K562 (cell line): ENCODE results near the gene FOXI1. TPM values are rescaled to one million over a fixed set of nuclear protein-coding genes. Genes with fewer than 3 reads are reported as not detected.

ENCODE experiments used
- ATAC-seq: fragments of 200-7000 bp; cut with Tn5 transposase; 3 replicates; pipeline ENCODE4 v1.9.1; 2020; ENCODE audit warnings: moderate library complexity
- BruUV-seq: library from RNA; stranded (reverse); fragments of 400-500 nt; replicated peaks from 2 replicates; lab custom pipeline; 2021; lab: Mats Ljungman, UMichigan
- CTCF ChIA-PET: fragments of 300-600 bp; formaldehyde crosslinking; extraction: SDS; loops from one replicate; lab custom pipeline; 2021; ENCODE audit warnings: low intra/inter-chr PET ratio; lab: Yijun Ruan, JAX
- POLR2A ChIA-PET: fragments of 300-600, 350-650 bp; sonication (Branson Sonifier 250); formaldehyde crosslinking; extraction: SDS; loops from one replicate; lab custom pipeline; 2021; ENCODE audit warnings: antibody characterized with exemption, inconsistent platforms; lab: Yijun Ruan, JAX
- DNase-seq, 4 experiments: peaks; one replicate each; pipeline versions ENCODE4 v3.0.0 to v3.0.0-alpha.2; 2011 to 2018; ENCODE audit warnings: low spot score in 3 of 4, mixed read lengths in 3 of 4; ENCODE audit errors: extremely low read depth in 1 of 4
- FAIRE-seq: peaks from 2 replicates; lab custom pipeline; 2011; peaks lifted over from hg19 to GRCh38; lab: Jason Lieb, UNC
- H2AFZ ChIP-seq: 2 replicates; pipeline ENCODE4 v1.6.0; 2011; ENCODE audit warnings: low read depth, low read length, control low read depth, inconsistent platforms
- H3K27ac ChIP-seq: fragments of 200-600 bp; 3 replicates; pipeline ENCODE4 v1.8.0; 2011; ENCODE audit warnings: low read depth, mild to moderate bottlenecking, control low read depth, inconsistent platforms, low read length, moderate library complexity, mixed read lengths; ENCODE audit errors: extremely low read depth
- H3K27me3 ChIP-seq, 2 experiments: fragments of 300-600 bp in 1 of 2; 2 replicates in 1 of 2; 3 replicates in 1 of 2; pipeline versions ENCODE4 v1.6.0 to v1.8.0; 2011; ENCODE audit warnings: inconsistent platforms in 2 of 2, low read length in 2 of 2, mild to moderate bottlenecking in 1 of 2, mixed read lengths in 1 of 2, moderate library complexity in 1 of 2; ENCODE audit not compliant: control insufficient read depth in 2 of 2, insufficient read depth in 2 of 2
- H3K36me3 ChIP-seq: fragments of 300-600 bp; 3 replicates; pipeline ENCODE4 v1.8.0; 2011; ENCODE audit warnings: mild to moderate bottlenecking, low read length, inconsistent platforms; ENCODE audit not compliant: control insufficient read depth, insufficient read depth
- H3K4me1 ChIP-seq, 2 experiments: fragments of 200-600 bp in 1 of 2; replicated peaks in 1 of 2; 2 replicates in 1 of 2; 3 replicates in 1 of 2; pipeline versions ENCODE4 v1.5.1 to v1.8.0; 2011; ENCODE audit warnings: inconsistent platforms in 2 of 2, low read length in 2 of 2, mild to moderate bottlenecking in 1 of 2, mixed read lengths in 1 of 2, moderate library complexity in 1 of 2; ENCODE audit not compliant: control insufficient read depth in 2 of 2, insufficient read depth in 2 of 2
- H3K4me2 ChIP-seq: 2 replicates; pipeline ENCODE4 v1.6.1; 2011; ENCODE audit warnings: low read length, control low read depth, inconsistent platforms, mixed read lengths; ENCODE audit not compliant: insufficient read depth
- H3K4me3 ChIP-seq: fragments of 200-600 bp; sonication (generic), shearing (Covaris generic); 2 replicates; pipeline ENCODE4 v1.5.1; 2016; ENCODE audit warnings: control low read depth, inconsistent platforms
- H3K79me2 ChIP-seq: fragments of 200-600 bp; 3 replicates; pipeline ENCODE4 v1.8.0; 2011; ENCODE audit warnings: low read length, inconsistent platforms; ENCODE audit not compliant: control insufficient read depth, insufficient read depth
- H3K9ac ChIP-seq, 2 experiments: 2 replicates each; pipeline versions ENCODE4 v1.6.0 to v1.6.1; 2011; ENCODE audit warnings: low read depth in 2 of 2, low read length in 2 of 2, control low read depth in 1 of 2, inconsistent platforms in 1 of 2, mild to moderate bottlenecking in 1 of 2, mixed read lengths in 1 of 2; ENCODE audit not compliant: insufficient read depth in 1 of 2
- H3K9me1 ChIP-seq: one replicate; pipeline ENCODE4 v1.6.0; 2011; ENCODE audit warnings: inconsistent platforms, mild to moderate bottlenecking, low read length, moderate library complexity; ENCODE audit not compliant: control insufficient read depth, insufficient read depth
- H3K9me3 ChIP-seq: replicated peaks from 2 replicates; pipeline ENCODE4 v1.5.1; 2011; ENCODE audit warnings: low read depth, low read length, inconsistent platforms; ENCODE audit not compliant: control insufficient read depth, insufficient read depth
- H4K20me1 ChIP-seq: replicated peaks from 2 replicates; pipeline ENCODE4 v1.6.1; 2011; ENCODE audit warnings: low read length, inconsistent platforms, mixed read lengths; ENCODE audit not compliant: control insufficient read depth, insufficient read depth
- ADNP ChIP-seq: fragments of 200-800 bp; sonication (Bioruptor generic); IDR thresholded peaks from 2 replicates; pipeline ENCODE4 v1.6.1; 2016; ENCODE audit warnings: missing genetic modification characterization, missing compliant biosample characterization
- MBD2 ChIP-seq: sonication (generic); IDR thresholded peaks from 2 replicates; pipeline ENCODE4 v1.6.1; 2016; ENCODE audit warnings: low read depth, borderline replicate concordance
- RBM25 ChIP-seq: fragments of 200-400 bp; formaldehyde crosslinking; IDR thresholded peaks from 2 replicates; pipeline ENCODE4 v1.6.1; 2018; ENCODE audit warnings: low read length, low read depth, moderate library complexity; ENCODE audit not compliant: severe bottlenecking
- RBM34 ChIP-seq: fragments of 200-400 bp; formaldehyde crosslinking; IDR thresholded peaks from 2 replicates; pipeline ENCODE4 v1.6.1; 2018; ENCODE audit warnings: low read length, borderline replicate concordance; ENCODE audit not compliant: insufficient read depth
- WGBS: fragments of 100-300 bp; shearing (Covaris generic); methylation state at CpG from one replicate; pipeline ENCODE4 v1.1.6; 2016; ENCODE audit warnings: low coverage, mixed read lengths; ENCODE audit not compliant: insufficient coverage; ENCODE audit errors: missing lambda C conversion rate; 5-methylcytosine and 5-hydroxymethylcytosine counted together
- in situ Hi-C: fragments of 300-500 bp; cut with MboI; formaldehyde crosslinking; loops from 4 replicates; pipeline ENCODE4 v1.15.0; 2018; ENCODE audit warnings: inconsistent platforms, mixed read lengths
- intact Hi-C: fragments of 100-400 bp; cut with micrococcal nuclease; formaldehyde crosslinking; loops from 2 replicates; pipeline ENCODE4 v1.14.2; 2022
- polyA plus RNA-seq, 8 experiments: library from polyadenylated mRNA; depleted of rRNA in 4 of 8; stranded (reverse) in 5 of 8; unstranded in 3 of 8; fragments of >200 nt; fragmentation: Nextera tagmentation in 2 of 8; fragmentation: Illumina TruSeq in 1 of 8; extraction: Ambion mirVana in 2 of 8; extraction: Trizol in 1 of 8; gene quantifications; 2 replicates each; pipeline versions ENCODE4 v1.2.1 to v1.2.3, GENCODE V29; 2011 to 2014; ENCODE audit warnings: inconsistent platforms in 1 of 8, missing spikeins in 1 of 8
- total RNA-seq, 7 experiments: library from RNA; depleted of rRNA in 6 of 7; stranded (reverse); fragments of >200 nt in 6 of 7; fragmentation: Illumina TruSeq in 2 of 7; extraction: Trizol in 2 of 7; gene quantifications; 2 replicates each; pipeline versions ENCODE4 v1.2.1 to v1.2.3, GENCODE V29; 2011 to 2021; ENCODE audit warnings: low replicate concordance in 1 of 7
- TF ChIP-seq, protein P1 (sequence below), 2 experiments: fragments of 450-650 bp; formaldehyde crosslinking in 1 of 2; IDR thresholded peaks; 2 replicates each; pipeline versions ENCODE4 v1.4.0 to v1.6.1; 2014 to 2020; ENCODE audit warnings: mild to moderate bottlenecking in 2 of 2, borderline replicate concordance in 1 of 2, low read depth in 1 of 2

The FOXI1 gene
- total and polyA plus RNA-seq, 9 of the 15 experiments (the other 6 are each of a cell fraction or from before 2014, with no cell fraction given): not detected

DNA sequence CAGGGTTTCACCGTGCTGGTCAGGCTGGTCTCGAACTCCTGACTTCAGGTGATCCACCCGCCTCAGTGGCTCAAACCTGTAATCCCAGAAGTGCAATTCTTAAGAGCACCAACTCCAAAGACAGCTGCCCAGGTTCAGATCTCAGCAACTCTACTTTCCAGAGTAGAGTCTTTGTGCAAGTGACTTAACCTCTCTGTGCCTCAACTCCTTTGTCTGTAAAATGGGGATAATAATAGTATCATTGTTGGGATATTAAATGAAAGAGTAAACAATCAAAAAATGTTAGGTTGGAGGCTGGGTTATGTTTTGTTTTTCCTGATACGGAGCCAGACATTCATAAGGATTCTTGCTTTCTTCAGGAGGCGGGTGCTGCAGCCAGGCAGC, 45.0 kb downstream of the FOXI1 start:
- CTCF ChIA-PET: no interaction called here
- Histone ChIP-seq H3K4me3 (no peak overlapping the region), H3K79me2 (no peaks in the 10 kb centered on the region), H3K4me1 (peaks cover 12 to 17% of the 10 kb centered on the region in 2 experiments), H3K27me3 (peaks cover 0 to 39% of the 10 kb centered on the region in 2 experiments; a peak in 3 of 5 replicates), H4K20me1 (peaks cover 21% of the 10 kb centered on the region), H3K4me2 (no peak overlapping the region), H3K9ac (no peak overlapping the region), H3K9me3 (no peaks in the 10 kb centered on the region), H3K36me3 (no peaks in the 10 kb centered on the region), H3K9me1 (no peaks in the 10 kb centered on the region), H3K27ac (no peak overlapping the region), H2AFZ (no peak overlapping the region)
- whole genome bisulfite sequencing: 69% methylated on average over 5 of the region's 5 CpGs
- FAIRE-seq (no peak), DNase-seq (no peak), ATAC-seq (no peak)
- TF ChIP-seq ADNP: peak; percentile 66; the same call in 1 of the 2 replicates
- peak; percentile 74 for TF ChIP-seq RBM25
- no peak for TF ChIP-seq RBM34
- in situ Hi-C loops: no loop called here
- POLR2A ChIA-PET: interaction anchor here (0.7 to 1.6 kb wide), 2 partner anchors 9 to 19 kb away, joined by 3 to 7 read pairs; no protein-coding TSS in a partner anchor
- intact Hi-C loops: loop anchor here (5.0 kb wide), 1 partner anchor 43 kb away; the partner anchor contains the start of gene FOXI1
- BruUV-seq: no TSS peak

GRCh38 chr5:170151097-170151831, 45.6 kb downstream of the FOXI1 start:
- DNase-seq (peak; percentile 90 to 95 (median 94)), ATAC-seq (peak; percentile 95), FAIRE-seq (peak; percentile 99)
- ChIA-PET CTCF (no interaction called here), POLR2A (interaction anchor here (0.5 to 1.6 kb wide), 6 partner anchors 9 to 874 kb away, joined by 3 to 7 read pairs (median 3); no protein-coding TSS in a partner anchor)
- no peaks in the 10 kb centered on the region for H3K9me3 ChIP-seq
- H3K4me2 ChIP-seq: peak overlapping the region; percentile 6; the same call in 1 of the 2 replicates
- WGBS: 1% methylated on average over 7 of the region's 7 CpGs
- no peak overlapping the region for H2AFZ ChIP-seq
- no peak overlapping the region for H3K4me3 ChIP-seq
- H3K79me2 ChIP-seq: no peaks in the 10 kb centered on the region
- H3K9me1 ChIP-seq: no peaks in the 10 kb centered on the region
- no peak overlapping the region for H3K27ac ChIP-seq
- no peak overlapping the region for H3K9ac ChIP-seq
- peaks cover 0 to 35% of the 10 kb centered on the region in 2 experiments; a peak in 3 of 5 replicates for H3K27me3 ChIP-seq
- intact Hi-C loops: loop anchor here (5.0 kb wide), 1 partner anchor 44 kb away; the partner anchor contains the start of gene FOXI1
- BruUV-seq: no TSS peak
- in situ Hi-C loops: no loop called here
- no peaks in the 10 kb centered on the region for H3K36me3 ChIP-seq
- peaks cover 21% of the 10 kb centered on the region for H4K20me1 ChIP-seq
- H3K4me1 ChIP-seq: peaks cover 12 to 17% of the 10 kb centered on the region in 2 experiments
- TF ChIP-seq, protein P1, sequence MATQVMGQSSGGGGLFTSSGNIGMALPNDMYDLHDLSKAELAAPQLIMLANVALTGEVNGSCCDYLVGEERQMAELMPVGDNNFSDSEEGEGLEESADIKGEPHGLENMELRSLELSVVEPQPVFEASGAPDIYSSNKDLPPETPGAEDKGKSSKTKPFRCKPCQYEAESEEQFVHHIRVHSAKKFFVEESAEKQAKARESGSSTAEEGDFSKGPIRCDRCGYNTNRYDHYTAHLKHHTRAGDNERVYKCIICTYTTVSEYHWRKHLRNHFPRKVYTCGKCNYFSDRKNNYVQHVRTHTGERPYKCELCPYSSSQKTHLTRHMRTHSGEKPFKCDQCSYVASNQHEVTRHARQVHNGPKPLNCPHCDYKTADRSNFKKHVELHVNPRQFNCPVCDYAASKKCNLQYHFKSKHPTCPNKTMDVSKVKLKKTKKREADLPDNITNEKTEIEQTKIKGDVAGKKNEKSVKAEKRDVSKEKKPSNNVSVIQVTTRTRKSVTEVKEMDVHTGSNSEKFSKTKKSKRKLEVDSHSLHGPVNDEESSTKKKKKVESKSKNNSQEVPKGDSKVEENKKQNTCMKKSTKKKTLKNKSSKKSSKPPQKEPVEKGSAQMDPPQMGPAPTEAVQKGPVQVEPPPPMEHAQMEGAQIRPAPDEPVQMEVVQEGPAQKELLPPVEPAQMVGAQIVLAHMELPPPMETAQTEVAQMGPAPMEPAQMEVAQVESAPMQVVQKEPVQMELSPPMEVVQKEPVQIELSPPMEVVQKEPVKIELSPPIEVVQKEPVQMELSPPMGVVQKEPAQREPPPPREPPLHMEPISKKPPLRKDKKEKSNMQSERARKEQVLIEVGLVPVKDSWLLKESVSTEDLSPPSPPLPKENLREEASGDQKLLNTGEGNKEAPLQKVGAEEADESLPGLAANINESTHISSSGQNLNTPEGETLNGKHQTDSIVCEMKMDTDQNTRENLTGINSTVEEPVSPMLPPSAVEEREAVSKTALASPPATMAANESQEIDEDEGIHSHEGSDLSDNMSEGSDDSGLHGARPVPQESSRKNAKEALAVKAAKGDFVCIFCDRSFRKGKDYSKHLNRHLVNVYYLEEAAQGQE (IDR thresholded peaks at IDR 0.05; ENCODE audit: borderline replicate concordance): peak; percentile 47; the same call in 1 of the 2 replicates
- TF ChIP-seq, protein P1 (CRISPR knock-in tag; IDR thresholded peaks at IDR 0.05; ENCODE audit: low read depth): no peak
- peak; percentile 72; the same call in 1 of the 2 replicates for TF ChIP-seq MBD2
